Measurements from ENCODE around the gene BACE1-AS.

GRCh38 chr11:117290809-117291396, at the start of gene BACE1-AS:
- no peak for TF ChIP-seq CTCF (IDR thresholded peaks at IDR 0.05)
- no peak for TF ChIP-seq POLR2AphosphoS5 (IDR thresholded peaks at IDR 0.05)
